ENCODE measurements around the gene UBXN1. TPM values are rescaled to one million over a fixed set of nuclear protein-coding genes. Genes with fewer than 3 reads are reported as not detected.

UBXN1 gene
- total RNA-seq, 5 donors from 2014 or later (not counting 1 experiment from before 2014, with no cell fraction given) = 180 to 199 (median 196) TPM

GRCh38 chr11:62667460-62667859, 11.4 kb downstream of the UBXN1 start:
- H3K27ac Mint-ChIP-seq = peak overlapping the region; percentile 49 to 94
- DNase-seq = no peak
- H3K36me3 Mint-ChIP-seq = peaks cover 16% of the 10 kb centered on the region
- POLR2A ChIA-PET = interaction anchor here in 1 of 2 donors (0.9 to 3.7 kb wide), 2 partner anchors 9 to 76 kb away, joined by 4 to 17 read pairs; partner anchors contain the start of gene TUT1
- Histone ChIP-seq H3K4me3 (ENCODE audit: control insufficient read depth in 1 of 2, extremely low read depth in 1 of 2, low read length in 1 of 2) (no peak overlapping the region), H3K4me1 (ENCODE audit: control insufficient read depth in 1 of 2, extremely low read depth in 1 of 2, insufficient read depth in 2 of 2, low read length in 2 of 2) (peaks cover 19 to 60% of the 10 kb centered on the region in 2 experiments), H3K36me3 (ENCODE audit: control insufficient read depth in 2 of 2, extremely low read depth in 1 of 2, insufficient read depth in 1 of 2, low read length in 1 of 2) (peaks cover 0 to 23% of the 10 kb centered on the region in 2 donors), H3K9me3 (no peaks in the 10 kb centered on the region), H3K27ac (ENCODE audit: low read length) (no peak overlapping the region), H3K27me3 (replicated peaks in 1 of 2; ENCODE audit: control insufficient read depth in 2 of 2, extremely low read depth in 1 of 2, insufficient read depth in 2 of 2, low read length in 1 of 2) (peaks cover 0 to 3% of the 10 kb centered on the region in 2 experiments)
- CTCF ChIA-PET = interaction anchor here in 1 of 2 donors (0.6 kb wide), 1 partner anchor 34 kb away, joined by 4 read pairs; no protein-coding TSS in a partner anchor
- H3K27me3 Mint-ChIP-seq = no peaks in the 10 kb centered on the region
- no peak for ATAC-seq (replicated peaks in 1 of 4)
- H3K4me1 Mint-ChIP-seq = peaks cover 52 to 62% (median 60%) of the 10 kb centered on the region in 3 donors
- no CpG with 5 or more reads among the region's 2 CpGs for WGBS (ENCODE audit: insufficient coverage)
- peak overlapping the region; percentile 93 to 95 (median 95) for H3K4me3 Mint-ChIP-seq
- no peaks in the 10 kb centered on the region for H3K9me3 Mint-ChIP-seq

- Mint-ChIP-seq H3K27ac (peak overlapping the region; percentile 75 to 94), H3K9me3 (no peaks in the 10 kb centered on the region), H3K4me1 (peaks cover 46 to 56% (median 52%) of the 10 kb centered on the region in 3 donors), H3K4me3 (peak overlapping the region; percentile 93 to 95 (median 95)), H3K27me3 (no peaks in the 10 kb centered on the region), H3K36me3 (peaks cover 16% of the 10 kb centered on the region)
- 56% methylated on average over 12 of the region's 16 CpGs for WGBS (ENCODE audit: insufficient coverage)
- H3K27ac ChIP-seq (ENCODE audit: low read length) = peak overlapping the region; percentile 73
- DNase-seq (no peak), ATAC-seq (replicated peaks in 1 of 4) (no peak)
- CTCF ChIA-PET = interaction anchor here (0.7 to 1.9 kb wide), 4 partner anchors 8 to 1638 kb away, joined by 3 to 8 read pairs (median 7); partner anchors contain the start of genes MTA2 (in 1 of the 2) and TUT1 (in 1 of the 2)
- peaks cover 0 to 3% of the 10 kb centered on the region in 2 experiments for H3K27me3 ChIP-seq (replicated peaks in 1 of 2; ENCODE audit: control insufficient read depth in 2 of 2, extremely low read depth in 1 of 2, insufficient read depth in 2 of 2, low read length in 1 of 2)
- H3K36me3 ChIP-seq (ENCODE audit: control insufficient read depth in 2 of 2, extremely low read depth in 1 of 2, insufficient read depth in 1 of 2, low read length in 1 of 2) = peaks cover 0 to 25% of the 10 kb centered on the region in 2 donors
- no peaks in the 10 kb centered on the region for H3K9me3 ChIP-seq
- peak overlapping the region; percentile 97 to 99 for H3K4me3 ChIP-seq (ENCODE audit: control insufficient read depth in 1 of 2, extremely low read depth in 1 of 2, low read length in 1 of 2)
- H3K4me1 ChIP-seq (ENCODE audit: control insufficient read depth in 1 of 2, extremely low read depth in 1 of 2, insufficient read depth in 2 of 2, low read length in 2 of 2) = peaks cover 19 to 52% of the 10 kb centered on the region in 2 experiments
- POLR2A ChIA-PET = interaction anchor here (0.6 to 3.7 kb wide), 8 partner anchors 10 to 175 kb away, joined by 3 to 28 read pairs (median 6); partner anchors contain the start of genes INTS5 (in 2 of the 2) and TUT1 (in 1 of the 2)
Measured at GRCh38 chr11:62666259-62666926, 12.5 kb downstream of the UBXN1 start.

GRCh38 chr11:62665599-62666258, 13.1 kb downstream of the UBXN1 start:
- Mint-ChIP-seq H3K4me3 (peak overlapping the region; percentile 93 to 95 (median 95)), H3K9me3 (no peaks in the 10 kb centered on the region), H3K36me3 (peaks cover 16% of the 10 kb centered on the region), H3K27me3 (no peaks in the 10 kb centered on the region), H3K4me1 (peaks cover 39 to 49% (median 45%) of the 10 kb centered on the region in 3 donors), H3K27ac (peak overlapping the region; percentile 93 to 94)
- ChIA-PET POLR2A (interaction anchor here (0.6 to 3.7 kb wide), 39 partner anchors 8 to 204 kb away, joined by 3 to 34 read pairs (median 6); partner anchors contain the start of genes INTS5 (in 2 of the 2), MTA2 (in 2 of the 2), B3GAT3 (in 1 of the 2) and EEF1G (in 1 of the 2)), CTCF (interaction anchor here (0.7 to 1.9 kb wide), 22 partner anchors 9 to 1638 kb away, joined by 3 to 26 read pairs (median 7); partner anchors contain the start of genes TUT1 (in 2 of the 2), B3GAT3 (in 1 of the 2), EEF1G (in 1 of the 2) and EML3 (in 1 of the 2))
- Histone ChIP-seq H3K4me1 (ENCODE audit: control insufficient read depth in 1 of 2, extremely low read depth in 1 of 2, insufficient read depth in 2 of 2, low read length in 2 of 2) (peaks cover 18 to 47% of the 10 kb centered on the region in 2 experiments), H3K9me3 (no peaks in the 10 kb centered on the region), H3K36me3 (ENCODE audit: control insufficient read depth in 2 of 2, extremely low read depth in 1 of 2, insufficient read depth in 1 of 2, low read length in 1 of 2) (peaks cover 0 to 25% of the 10 kb centered on the region in 2 donors), H3K27ac (ENCODE audit: low read length) (peak overlapping the region; percentile 73), H3K27me3 (replicated peaks in 1 of 2; ENCODE audit: control insufficient read depth in 2 of 2, extremely low read depth in 1 of 2, insufficient read depth in 2 of 2, low read length in 1 of 2) (peaks cover 0 to 3% of the 10 kb centered on the region in 2 experiments), H3K4me3 (ENCODE audit: control insufficient read depth in 1 of 2, extremely low read depth in 1 of 2, low read length in 1 of 2) (peak overlapping the region; percentile 97 to 99)
- WGBS (ENCODE audit: insufficient coverage) = 3% methylated on average over 37 of the region's 39 CpGs
- DNase-seq = peak in 32 of 35 experiments; percentile 11 to 69 (median 48)
- ATAC-seq (replicated peaks in 1 of 4) = peak; percentile 28 to 38 (median 34)

GRCh38 chr11:62665075-62665598, 13.7 kb downstream of the UBXN1 start, which contains the start of the genes C11orf98 and CSKMT:
Gene C11orf98, minus strand, starts transcription at chr11:62665210. Its CDS starts 41 bp downstream, at chr11:62665169.
Gene CSKMT, plus strand, starts transcription at chr11:62665312. Its CDS starts 568 bp downstream, at chr11:62665880.
- peak within 1 kb of the TSS; percentile 73 for H3K27ac ChIP-seq (ENCODE audit: low read length)
- Mint-ChIP-seq H3K27me3 (no peaks in the 10 kb centered on the region), H3K27ac (peak within 1 kb of the TSS; percentile 93 to 94), H3K4me3 (peak within 1 kb of the TSS; percentile 93 to 95 (median 95)), H3K4me1 (peaks cover 33 to 44% (median 40%) of the 10 kb centered on the region in 3 donors), H3K9me3 (no peaks in the 10 kb centered on the region), H3K36me3 (peaks cover 16% of the 10 kb centered on the region)
- WGBS (ENCODE audit: insufficient coverage) = under 1% methylated on average over 43 of the region's 47 CpGs
- H3K36me3 ChIP-seq (ENCODE audit: control insufficient read depth in 2 of 2, extremely low read depth in 1 of 2, insufficient read depth in 1 of 2, low read length in 1 of 2) = peaks cover 0 to 25% of the 10 kb centered on the region in 2 donors
- ATAC-seq (replicated peaks in 1 of 4) (peak; percentile 90 to 94 (median 92)), DNase-seq (peak; percentile 86 to 97 (median 93))
- peaks cover 18 to 43% of the 10 kb centered on the region in 2 experiments for H3K4me1 ChIP-seq (ENCODE audit: control insufficient read depth in 1 of 2, extremely low read depth in 1 of 2, insufficient read depth in 2 of 2, low read length in 2 of 2)
- CTCF ChIA-PET = interaction anchor here (0.7 to 1.9 kb wide), 21 partner anchors 9 to 240 kb away, joined by 3 to 26 read pairs (median 7); partner anchors contain the start of genes TUT1 (in 2 of the 2), B3GAT3 (in 1 of the 2), EEF1G (in 1 of the 2) and EML3 (in 1 of the 2)
- POLR2A ChIA-PET = interaction anchor here (0.5 to 3.7 kb wide), 45 partner anchors 8 to 1653 kb away, joined by 3 to 34 read pairs (median 5); partner anchors contain the start of genes HNRNPUL2 (in 2 of the 2), INTS5 (in 2 of the 2), MTA2 (in 2 of the 2) and TUT1 (in 2 of the 2)
- peak within 1 kb of the TSS; percentile 97 to 99 for H3K4me3 ChIP-seq (ENCODE audit: control insufficient read depth in 1 of 2, extremely low read depth in 1 of 2, low read length in 1 of 2)
- no peaks in the 10 kb centered on the region for H3K9me3 ChIP-seq
- H3K27me3 ChIP-seq (replicated peaks in 1 of 2; ENCODE audit: control insufficient read depth in 2 of 2, extremely low read depth in 1 of 2, insufficient read depth in 2 of 2, low read length in 1 of 2) = peaks cover 0 to 3% of the 10 kb centered on the region in 2 experiments

- peak overlapping the region; percentile 93 to 95 (median 95) for H3K4me3 Mint-ChIP-seq
- H3K36me3 ChIP-seq (ENCODE audit: control insufficient read depth in 2 of 2, extremely low read depth in 1 of 2, insufficient read depth in 1 of 2, low read length in 1 of 2) = peaks cover 0 to 24% of the 10 kb centered on the region in 2 donors
- H3K27me3 Mint-ChIP-seq = no peaks in the 10 kb centered on the region
- peaks cover 31 to 40% (median 35%) of the 10 kb centered on the region in 3 donors for H3K4me1 Mint-ChIP-seq
- H3K4me1 ChIP-seq (ENCODE audit: control insufficient read depth in 1 of 2, extremely low read depth in 1 of 2, insufficient read depth in 2 of 2, low read length in 2 of 2) = peaks cover 18 to 39% of the 10 kb centered on the region in 2 experiments
- 2% methylated on average over 33 of the region's 36 CpGs for WGBS (ENCODE audit: insufficient coverage)
- POLR2A ChIA-PET = interaction anchor here (0.5 to 3.7 kb wide), 39 partner anchors 9 to 1653 kb away, joined by 3 to 34 read pairs (median 6); partner anchors contain the start of genes HNRNPUL2 (in 2 of the 2), INTS5 (in 2 of the 2), MTA2 (in 2 of the 2) and TUT1 (in 2 of the 2)
- no peaks in the 10 kb centered on the region for H3K9me3 Mint-ChIP-seq
- H3K36me3 Mint-ChIP-seq = peaks cover 16% of the 10 kb centered on the region
- CTCF ChIA-PET = interaction anchor here (0.6 to 1.9 kb wide), 22 partner anchors 10 to 240 kb away, joined by 3 to 26 read pairs (median 6); partner anchors contain the start of genes TUT1 (in 2 of the 2), B3GAT3 (in 1 of the 2), EEF1G (in 1 of the 2) and EML3 (in 1 of the 2)
- peak overlapping the region; percentile 93 to 94 for H3K27ac Mint-ChIP-seq
- peak overlapping the region; percentile 97 to 99 for H3K4me3 ChIP-seq (ENCODE audit: control insufficient read depth in 1 of 2, extremely low read depth in 1 of 2, low read length in 1 of 2)
- no peaks in the 10 kb centered on the region for H3K9me3 ChIP-seq
- peak overlapping the region; percentile 73 for H3K27ac ChIP-seq (ENCODE audit: low read length)
- DNase-seq (peak in 29 of 35 experiments; percentile 33 to 72 (median 54)), ATAC-seq (replicated peaks in 1 of 4) (peak; percentile 58 to 68 (median 66))
- peaks cover 0 to 3% of the 10 kb centered on the region in 2 experiments for H3K27me3 ChIP-seq (replicated peaks in 1 of 2; ENCODE audit: control insufficient read depth in 2 of 2, extremely low read depth in 1 of 2, insufficient read depth in 2 of 2, low read length in 1 of 2)
Measured at GRCh38 chr11:62664405-62665074, 14.3 kb downstream of the UBXN1 start.
